Measurements from ENCODE around the gene VSNL1.
"Not testable (repeated sequence)": the region's sequence is repeated elsewhere in the genome, so short reads cannot be mapped to it uniquely, and the experiment has no call there.

VSNL1 gene

DNA sequence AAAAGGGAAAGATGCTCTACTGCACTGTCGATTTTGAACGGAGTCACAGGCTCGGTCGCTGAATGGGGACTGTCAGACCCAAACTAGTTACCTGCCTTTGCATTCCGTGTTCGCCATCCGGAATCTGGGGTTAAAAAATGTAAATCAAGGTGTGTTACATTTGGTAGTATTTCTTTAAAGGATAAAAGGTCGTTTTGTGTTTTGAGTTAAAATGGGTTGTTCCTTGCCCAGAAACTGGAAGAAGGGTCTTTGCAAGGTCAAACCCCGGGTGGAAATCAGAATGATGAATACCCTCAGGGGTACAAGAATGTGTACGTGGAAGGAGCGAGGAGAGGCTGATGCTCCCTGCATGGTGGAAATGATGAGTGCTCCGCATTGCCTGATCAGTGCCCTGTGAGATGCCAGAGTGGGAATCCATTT is 1.0 kb downstream of the VSNL1 start:
- DNase-seq (ENCODE audit: insufficient read length, low spot score): no peak
- no peak for FAIRE-seq

DNA sequence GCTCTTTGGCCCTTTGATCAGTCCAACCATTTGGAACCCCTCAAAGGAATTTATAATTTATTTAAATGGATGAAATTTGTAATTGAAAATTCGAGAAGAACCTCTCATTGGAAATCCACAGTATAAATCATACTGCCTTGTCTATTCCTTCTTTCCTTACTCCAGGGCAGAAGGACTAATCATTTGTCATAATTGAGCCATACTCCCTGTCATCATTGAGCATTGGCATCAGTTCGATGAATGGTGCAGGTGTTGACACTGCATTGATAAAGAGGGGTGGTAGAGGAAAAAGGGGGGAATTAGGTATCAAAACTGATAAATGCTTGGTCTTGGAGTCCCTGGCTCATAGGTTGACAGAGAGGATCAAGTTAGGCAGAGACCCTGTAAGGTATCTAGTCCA is 2.0 kb downstream of the VSNL1 start:
- DNase-seq (ENCODE audit: insufficient read length, low spot score) (no peak), FAIRE-seq (no peak)

DNA sequence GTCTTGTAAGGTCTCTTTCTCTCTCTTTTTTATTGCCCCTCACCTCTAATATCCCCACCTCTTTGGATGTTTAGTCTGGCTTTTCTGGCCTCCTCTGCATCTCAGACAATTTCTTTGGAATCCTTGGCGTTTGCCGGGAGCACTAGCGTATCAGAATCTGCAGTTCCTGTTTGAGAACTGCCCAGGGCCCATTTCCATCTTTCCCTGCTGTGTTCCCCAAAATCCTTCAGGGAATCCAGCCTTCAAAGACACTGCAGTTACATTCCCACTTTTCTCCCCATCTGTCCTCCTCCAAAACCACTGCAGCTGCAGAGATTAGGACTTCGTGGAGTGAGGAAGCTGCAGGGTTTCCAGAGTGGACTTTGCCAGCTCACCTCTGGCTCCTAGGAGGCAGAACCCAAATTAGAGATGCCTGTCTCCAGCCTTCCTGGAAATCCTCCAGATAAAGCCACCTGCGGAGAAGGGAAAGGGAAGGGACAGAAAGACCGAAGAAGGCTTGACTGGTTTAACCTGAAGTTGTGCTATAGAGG is 2.7 kb downstream of the VSNL1 start:
- no peak for DNase-seq (ENCODE audit: insufficient read length, low spot score)

DNA sequence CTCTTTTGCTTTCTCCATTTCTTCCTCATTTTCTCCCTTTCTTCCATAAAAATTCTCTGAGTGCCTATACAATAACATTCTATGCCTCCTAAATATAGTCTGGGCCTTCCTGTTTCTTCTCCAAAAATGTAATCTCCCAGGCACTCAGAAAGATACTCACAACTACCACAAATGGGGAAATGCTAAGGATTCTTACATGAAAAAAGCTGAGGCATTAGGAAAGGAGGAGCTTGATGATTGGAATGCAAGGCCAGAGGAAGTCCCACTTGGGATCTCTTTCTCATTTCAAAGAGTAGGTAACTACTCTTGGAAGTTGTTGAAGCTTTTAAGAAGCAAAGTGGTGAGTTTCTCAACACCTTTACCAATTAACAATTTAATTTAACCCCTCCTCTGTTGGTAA is 3.4 kb downstream of the VSNL1 start:
- no peak for FAIRE-seq

More for the DNA sequence above, 2.7 kb downstream of the VSNL1 start:
- no peak for FAIRE-seq

DNA sequence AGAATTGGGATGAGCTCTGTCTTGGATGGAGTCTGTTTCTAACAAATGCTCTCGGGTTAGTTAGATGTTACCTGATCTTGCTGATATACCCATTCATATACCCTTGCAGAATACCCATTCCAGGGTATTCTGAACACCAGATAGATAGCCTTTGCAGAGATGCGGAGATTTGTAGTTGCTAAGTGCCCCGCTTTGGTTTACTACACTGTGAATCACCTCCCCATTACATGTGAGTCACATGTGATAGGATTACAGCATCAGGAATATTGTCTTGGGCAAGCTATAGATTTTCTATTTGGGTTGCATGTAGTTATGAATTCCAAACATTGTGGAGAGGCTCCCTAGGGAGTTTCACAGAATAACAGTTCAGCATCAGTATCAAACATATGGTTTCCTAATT is 3.8 kb downstream of the VSNL1 start:
- DNase-seq (ENCODE audit: insufficient read length, low spot score): no peak
- no peak for FAIRE-seq

More for the DNA sequence above, 3.4 kb downstream of the VSNL1 start:
- DNase-seq (ENCODE audit: insufficient read length, low spot score): no peak

DNA sequence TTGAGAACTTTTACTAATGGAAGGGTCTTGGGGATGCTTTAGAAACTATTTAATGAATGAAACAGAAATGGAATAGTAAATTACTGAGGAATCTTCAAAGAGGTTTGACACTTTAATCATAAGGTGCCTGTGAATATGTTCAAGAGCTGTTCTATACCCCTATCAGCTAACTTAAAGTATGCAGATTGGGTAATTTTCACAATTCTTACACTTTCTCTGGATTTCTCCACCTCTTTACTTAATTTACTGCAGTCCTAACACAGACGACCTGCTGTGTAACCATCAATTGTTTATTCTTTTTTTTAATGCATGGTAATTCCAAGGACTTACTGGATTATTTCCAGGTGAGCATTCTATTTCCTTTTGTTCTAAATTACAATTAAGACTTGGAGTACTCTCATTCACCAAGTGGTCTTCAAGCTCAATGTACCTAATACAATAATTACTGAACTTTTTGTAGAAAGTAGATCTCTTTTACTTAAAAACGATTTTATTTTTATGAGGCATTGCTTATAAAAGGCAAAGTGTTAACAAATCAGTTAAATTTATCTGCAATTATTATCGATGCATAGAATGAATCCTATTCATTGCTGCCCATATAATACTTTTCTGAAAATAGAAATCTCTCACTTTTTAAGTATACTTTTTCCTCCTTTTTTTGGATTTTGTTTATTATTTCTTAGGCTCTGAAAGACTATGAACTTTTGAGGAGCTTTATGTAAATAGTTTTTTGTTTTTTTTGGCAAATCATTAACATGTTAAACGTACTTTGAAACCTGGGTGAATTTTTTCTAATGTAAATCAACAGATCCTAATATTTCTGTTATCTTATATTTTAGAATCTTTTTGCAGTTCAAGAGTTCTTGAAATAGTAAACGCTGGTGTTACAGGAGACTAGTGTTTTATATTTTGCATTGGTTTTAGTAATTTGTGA is 5.5 kb downstream of the VSNL1 start:
- DNase-seq (ENCODE audit: insufficient read length, low spot score) (no peak), FAIRE-seq (no peak)

DNA sequence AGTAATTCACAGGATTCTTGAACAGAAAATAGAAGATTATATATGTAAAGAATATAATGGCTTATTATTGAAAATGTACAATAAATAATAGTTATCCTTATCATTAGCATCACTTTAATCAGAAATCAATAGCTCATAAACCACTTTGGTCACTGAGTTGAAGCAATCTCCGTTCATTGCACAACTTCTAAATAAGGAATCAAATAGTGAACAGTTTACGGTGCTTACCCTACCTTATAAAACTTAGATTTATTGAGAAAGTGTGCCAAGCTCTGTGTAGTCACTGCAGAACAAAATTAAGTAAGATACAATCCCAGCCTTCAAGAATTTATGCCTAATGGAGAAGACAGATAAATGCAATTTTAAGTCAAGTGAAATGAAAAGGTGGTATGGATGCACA is 6.7 kb downstream of the VSNL1 start:
- FAIRE-seq (no peak), DNase-seq (ENCODE audit: insufficient read length, low spot score) (no peak)

DNA sequence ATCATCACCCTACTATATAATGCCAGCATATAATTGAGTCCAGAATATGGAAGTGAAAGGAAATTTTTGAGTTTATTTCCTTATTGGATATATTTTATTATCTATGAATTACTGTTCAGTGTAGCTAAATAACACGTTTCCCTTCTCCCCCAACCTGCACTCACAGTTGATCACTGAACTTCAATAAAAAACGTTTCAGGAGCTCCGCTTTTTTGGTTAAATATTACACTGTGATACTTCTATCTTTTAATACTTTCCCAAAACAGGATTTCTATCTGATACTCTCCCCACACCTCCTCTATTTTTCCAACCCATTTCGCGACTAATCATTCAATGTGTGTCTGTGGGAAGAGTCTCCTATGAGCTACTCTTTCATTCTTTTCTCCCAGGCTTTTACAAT is 7.2 kb downstream of the VSNL1 start:
- DNase-seq (ENCODE audit: insufficient read length, low spot score): no peak
- FAIRE-seq: no peak

DNA sequence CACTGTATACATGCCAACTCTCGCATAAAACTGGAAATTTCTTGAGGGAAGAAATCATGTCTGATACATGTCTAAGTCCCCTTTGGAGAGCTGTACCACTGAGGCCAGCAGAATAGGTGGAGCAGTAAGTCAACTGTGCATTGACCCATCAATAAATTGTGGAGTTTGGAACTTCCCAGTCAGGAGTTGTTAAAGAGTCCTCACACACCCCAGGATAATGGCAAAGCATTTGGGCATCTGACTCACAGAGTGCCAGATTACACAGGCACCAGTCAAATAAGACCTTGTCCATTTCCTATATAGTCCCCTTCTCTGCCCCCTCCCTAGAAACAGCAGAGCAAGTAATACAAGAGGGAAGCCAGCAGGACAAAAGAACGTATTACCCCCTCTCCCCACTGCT is 10.4 kb downstream of the VSNL1 start:
- no peak for DNase-seq (ENCODE audit: insufficient read length, low spot score)
- no peak for FAIRE-seq

DNA sequence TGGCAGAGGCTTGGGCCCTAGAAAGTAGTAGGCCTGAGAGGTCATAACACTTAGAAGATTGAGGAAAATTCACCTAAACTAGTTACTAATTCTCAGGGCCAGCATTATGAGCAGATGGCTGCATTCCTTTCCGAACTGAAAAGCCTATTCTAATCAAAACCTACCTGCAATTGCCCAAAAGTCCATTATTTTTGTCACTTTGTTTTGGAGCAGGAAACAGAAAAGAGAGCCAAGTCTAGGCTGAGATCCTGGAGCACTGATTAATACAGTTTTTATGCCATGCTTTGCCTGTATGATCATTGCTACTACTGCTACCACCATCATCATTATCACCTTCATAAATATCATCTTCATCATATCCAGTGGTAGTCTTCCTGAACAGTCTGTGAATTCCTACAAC is 14.7 kb downstream of the VSNL1 start:
- FAIRE-seq: no peak
- DNase-seq (ENCODE audit: insufficient read length, low spot score): no peak

DNA sequence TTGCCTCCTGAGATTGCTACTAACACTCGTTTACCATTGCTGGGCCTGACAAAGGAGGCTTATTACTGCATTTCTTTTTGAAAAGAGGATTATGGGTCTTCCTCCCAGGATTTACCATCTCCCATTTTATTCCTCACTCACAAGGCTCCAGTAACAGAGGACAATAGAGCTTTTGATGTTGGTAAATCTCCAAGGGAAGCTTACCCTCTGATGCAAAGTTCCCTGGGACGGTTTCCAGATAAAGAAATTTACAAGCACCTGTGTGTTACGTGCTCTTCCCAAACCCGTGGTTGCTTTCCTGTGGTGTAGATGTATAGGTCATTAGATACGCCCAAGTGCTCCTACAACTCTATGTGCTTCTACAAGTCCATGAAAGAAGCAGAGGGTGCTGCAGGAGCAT is 17.1 kb downstream of the VSNL1 start:
- FAIRE-seq (no peak), DNase-seq (ENCODE audit: insufficient read length, low spot score) (no peak)

DNA sequence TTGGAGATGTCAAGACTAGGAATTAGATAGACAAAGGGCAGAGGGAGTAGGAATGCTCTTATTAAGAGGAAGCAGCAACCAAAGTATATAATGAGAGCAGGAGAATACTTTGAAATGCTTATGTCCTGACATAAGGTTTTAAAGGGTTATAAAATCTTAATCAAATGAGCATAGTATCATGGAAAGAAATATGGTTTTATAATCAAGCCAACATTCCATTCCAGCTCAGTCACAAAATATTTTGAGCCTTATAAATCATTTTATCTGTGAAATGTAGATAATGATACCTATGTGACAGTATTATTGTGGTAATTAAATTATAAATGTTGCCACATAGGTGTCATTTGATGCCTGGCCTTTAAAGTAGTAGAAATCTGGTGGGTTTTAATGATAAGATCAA is 17.6 kb downstream of the VSNL1 start:
- no peak for FAIRE-seq
- DNase-seq (ENCODE audit: insufficient read length, low spot score): no peak

DNA sequence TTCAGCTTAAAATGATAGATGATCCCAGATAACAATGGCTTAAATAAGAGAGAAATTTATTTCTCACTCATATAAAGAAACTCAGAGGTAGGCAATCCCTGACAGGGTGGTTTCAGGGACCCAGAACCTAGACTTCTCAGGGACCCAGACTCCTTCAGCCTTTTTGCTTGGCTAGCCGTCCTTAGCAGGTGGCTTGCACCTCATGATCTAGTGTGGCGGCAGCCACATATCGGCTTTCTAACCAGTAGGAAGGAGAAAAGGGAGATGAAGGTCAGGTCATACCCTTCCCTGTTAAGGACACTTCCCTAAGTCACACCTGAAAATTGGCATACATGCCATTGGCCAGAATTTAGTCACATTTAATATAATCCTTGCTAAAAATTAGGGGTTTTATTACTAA is 18.4 kb downstream of the VSNL1 start:
- FAIRE-seq (no peak), DNase-seq (ENCODE audit: insufficient read length, low spot score) (no peak)

DNA sequence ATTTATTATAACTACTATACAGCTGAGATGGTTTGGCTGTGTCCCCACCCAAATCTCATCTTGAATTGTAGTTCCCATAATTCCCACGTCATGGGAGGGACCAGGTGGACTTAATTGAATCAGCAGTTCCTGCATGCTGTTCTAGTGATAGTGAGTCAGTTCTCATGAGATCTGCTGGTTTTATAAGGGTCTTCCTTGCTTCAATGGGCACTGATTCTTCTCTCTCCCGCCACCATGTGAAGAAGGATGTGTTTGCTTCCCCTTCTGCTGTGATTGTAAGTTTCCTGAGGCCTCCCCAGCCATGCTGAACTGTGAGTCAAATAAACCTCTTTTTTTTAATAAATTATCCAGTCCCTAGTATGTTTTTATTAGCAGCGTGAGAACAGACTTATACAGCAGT is 25.2 kb downstream of the VSNL1 start:
- DNase-seq (ENCODE audit: insufficient read length, low spot score); FAIRE-seq: not testable (repeated sequence)

DNA sequence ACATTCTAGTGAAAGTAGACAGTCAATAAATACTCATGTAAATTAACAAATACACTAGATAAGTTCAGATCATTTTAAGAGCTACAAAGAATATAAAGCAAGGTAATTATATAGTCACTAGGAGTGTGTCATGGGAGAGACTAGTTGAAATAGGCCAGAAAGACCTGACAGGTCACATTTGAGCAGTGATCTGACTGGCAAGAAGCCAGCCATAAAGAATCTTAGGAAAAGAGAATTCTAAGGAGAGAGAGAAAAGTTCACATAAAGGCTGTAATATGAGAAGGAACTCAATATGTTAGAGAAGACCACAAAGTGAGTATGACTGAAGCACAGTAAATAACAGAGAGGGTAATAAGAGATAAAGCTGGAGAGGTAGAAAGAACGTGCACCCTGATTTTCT is 31.2 kb downstream of the VSNL1 start:
- FAIRE-seq (no peak), DNase-seq (ENCODE audit: insufficient read length, low spot score) (no peak)

DNA sequence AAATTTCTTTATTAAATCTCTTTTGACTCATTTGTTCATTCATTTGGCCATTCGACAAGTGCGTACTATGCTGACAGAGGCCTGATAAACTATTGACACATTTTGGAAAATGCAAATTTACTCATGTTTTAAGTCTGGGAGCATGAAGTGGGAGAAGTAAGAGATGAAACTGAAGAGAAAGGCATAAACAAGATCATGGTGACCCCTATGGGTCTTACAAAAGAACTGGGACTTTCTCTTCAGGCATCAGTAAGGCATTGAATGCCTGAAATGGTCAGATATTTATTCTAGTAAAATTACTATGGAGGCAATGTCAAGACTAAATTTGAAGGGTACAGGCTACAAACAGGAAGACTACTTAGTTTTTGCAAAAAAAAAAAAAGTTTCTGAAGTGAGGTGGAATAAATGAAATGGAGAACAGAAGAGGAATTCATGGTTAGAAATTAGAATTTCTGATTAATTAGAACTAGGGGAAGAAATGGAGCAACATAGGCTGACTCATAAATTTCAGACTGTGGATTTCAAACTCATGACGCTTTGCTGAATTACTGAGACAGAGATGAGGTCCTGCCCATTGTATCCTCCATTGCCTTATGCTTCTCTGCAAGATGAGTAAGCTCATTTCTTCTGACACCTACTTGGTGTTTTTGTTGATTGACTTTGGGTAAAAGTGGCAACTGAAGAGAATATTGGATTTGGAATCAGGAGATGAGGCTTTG is 32.7 kb downstream of the VSNL1 start:
- FAIRE-seq (no peak), DNase-seq (ENCODE audit: insufficient read length, low spot score) (no peak)

DNA sequence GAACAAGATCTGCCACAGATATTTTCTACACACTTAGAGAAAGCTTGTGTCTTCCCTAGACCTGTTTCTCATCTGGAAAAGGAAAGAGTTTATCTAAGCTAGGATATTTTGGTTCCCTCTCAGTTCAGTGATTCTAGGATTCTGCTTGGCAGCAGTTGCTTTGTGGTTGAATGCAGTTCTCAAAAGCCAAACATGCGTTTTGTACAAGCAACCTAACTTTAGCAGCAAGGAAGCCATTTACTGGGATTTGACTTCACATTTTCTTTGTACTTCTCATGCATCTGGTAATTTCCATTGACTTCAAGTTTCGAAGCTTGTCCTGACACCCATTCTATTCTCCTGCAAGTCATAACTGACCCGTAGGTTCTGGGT is 33.3 kb downstream of the VSNL1 start:
- no peak for DNase-seq (ENCODE audit: insufficient read length, low spot score)
- FAIRE-seq: no peak

DNA sequence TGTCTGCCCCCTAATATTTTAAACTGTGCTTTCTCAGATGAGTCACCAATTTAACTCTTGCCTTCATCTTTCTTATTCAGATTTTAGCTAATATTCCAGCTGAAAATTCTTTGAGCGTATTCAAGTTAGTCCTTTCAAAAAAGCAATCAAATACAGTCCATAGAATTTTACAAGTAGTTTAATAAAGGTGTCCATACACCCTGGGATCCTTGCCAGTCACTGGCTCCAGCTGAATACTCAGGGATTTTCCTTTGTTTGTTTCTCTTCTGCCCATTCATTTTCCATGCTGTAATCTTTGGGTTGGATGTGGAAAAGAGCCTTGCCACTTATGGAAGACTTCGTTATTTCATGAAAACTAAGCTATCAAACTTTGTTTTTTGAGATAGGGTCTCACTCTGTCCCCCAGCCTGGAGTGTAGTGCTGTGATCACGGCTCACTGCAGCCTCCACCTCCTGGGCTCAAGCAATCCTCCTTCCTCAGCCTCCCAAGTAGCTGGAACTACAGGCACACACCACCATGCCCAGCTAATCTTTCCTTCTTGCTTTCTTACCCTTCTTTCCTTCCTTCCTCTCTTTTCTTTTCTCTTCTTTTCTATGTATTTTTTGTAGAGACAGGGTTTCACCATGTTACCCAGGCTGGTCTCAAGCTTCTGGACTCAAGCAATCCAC is 34.0 kb downstream of the VSNL1 start:
- FAIRE-seq (no peak), DNase-seq (ENCODE audit: insufficient read length, low spot score) (no peak)

DNA sequence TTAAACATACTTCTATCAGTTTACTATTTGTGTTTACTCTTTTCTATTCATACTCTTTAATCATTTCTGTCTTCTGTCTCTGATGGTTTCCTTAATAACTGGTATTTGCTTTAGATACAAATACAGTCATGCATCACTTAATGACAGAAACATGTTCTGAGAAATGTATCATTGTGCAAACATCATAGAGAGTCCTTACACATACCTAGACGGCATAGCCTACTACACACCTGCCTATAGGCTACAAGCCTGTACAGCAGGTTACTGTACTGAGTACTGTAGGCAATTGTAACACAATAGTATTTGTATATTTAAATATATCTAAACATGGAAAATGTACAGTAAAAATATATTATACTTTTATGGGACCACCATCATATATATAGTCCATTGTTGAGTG is 36.3 kb downstream of the VSNL1 start:
- no peak for DNase-seq (ENCODE audit: insufficient read length, low spot score)
- FAIRE-seq: no peak

DNA sequence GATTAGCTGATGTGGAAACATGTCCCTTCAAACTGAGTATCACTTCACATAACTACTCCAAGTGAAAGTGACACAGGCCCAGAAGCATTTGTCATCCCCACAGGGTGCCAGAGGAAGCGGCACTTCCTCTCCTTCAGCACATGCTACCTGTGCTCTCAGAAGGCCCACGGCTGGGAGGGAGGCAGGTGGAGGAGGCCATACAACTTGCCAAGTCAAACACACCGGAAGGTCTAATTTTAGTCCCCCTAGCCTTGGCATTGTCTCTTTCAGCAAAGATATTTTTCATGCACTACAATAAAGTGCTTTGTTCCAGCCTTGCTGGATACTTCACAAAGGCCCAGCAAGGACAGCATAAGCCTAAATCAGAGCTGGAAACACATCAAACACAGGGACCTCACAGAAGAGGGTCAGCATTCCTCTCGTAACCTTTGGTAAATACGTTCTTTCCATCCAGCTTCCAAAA is 38.0 kb downstream of the VSNL1 start:
- FAIRE-seq (peak; percentile 28), DNase-seq (ENCODE audit: insufficient read length, low spot score) (no peak)

DNA sequence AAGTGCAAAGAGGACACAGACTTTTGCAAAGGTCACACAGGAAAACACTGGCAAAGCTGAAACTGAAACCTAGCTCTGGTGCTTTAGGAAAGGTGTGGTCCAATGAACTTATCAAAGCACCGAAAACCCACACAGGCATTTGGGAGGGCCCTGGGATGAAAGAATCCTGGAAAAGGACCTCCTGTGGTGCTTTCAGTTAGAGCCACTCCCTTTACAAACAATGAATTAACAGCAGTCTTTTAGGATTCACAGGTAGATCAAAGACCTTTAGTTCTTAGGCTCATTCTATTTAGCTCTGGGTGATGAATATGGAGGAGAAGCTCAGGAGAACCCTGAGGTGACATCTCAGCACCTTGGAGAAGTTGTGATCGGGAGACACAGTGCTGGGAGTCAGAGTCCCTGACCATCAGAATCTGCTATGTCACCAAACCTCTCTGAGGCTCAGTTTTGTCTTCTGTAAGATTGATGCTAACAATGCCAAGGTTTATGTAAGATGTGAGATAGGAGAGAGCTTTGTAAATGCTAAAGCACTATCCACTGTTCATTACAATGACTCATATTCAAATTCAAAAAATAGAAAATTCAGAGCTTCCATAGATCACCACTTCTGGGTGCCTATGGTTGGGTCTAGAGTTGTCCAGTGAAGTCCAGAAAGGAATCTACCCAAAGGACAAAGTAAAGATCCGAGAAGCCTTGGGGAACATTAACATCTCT is 39.3 kb downstream of the VSNL1 start:
- DNase-seq (ENCODE audit: insufficient read length, low spot score) (no peak), FAIRE-seq (no peak)

Data from GM19239 (cell line).